Spleen (tissue), 11 donors: ENCODE data around the gene CLASRP. TPM values are rescaled to one million over a fixed set of nuclear protein-coding genes. Genes with fewer than 3 reads are reported as not detected.
A peak's percentile ranks its signal among the peaks of the same experiment; 100 is the strongest.

ENCODE experiments used
- DNase-seq: peaks from one replicate; pipeline ENCODE4 v3.0.0-alpha.2; 2020
- H3K27ac ChIP-seq, 8 donors: fragments of 200-600 bp; sonication (generic) in 7 of 8; 1 replicate in 4 of 8; 2 replicates in 4 of 8; pipeline versions ENCODE4 v1.5.0 to v1.8.0; 2016 to 2021; ENCODE audit warnings: inconsistent platforms in 4 of 8, mild to moderate bottlenecking in 4 of 8, moderate library complexity in 1 of 8
- H3K27me3 ChIP-seq, 7 donors: fragments of 200-600 bp; sonication (generic) in 6 of 7; replicated peaks in 1 of 7; 1 replicate in 4 of 7; 2 replicates in 3 of 7; pipeline versions ENCODE4 v1.5.0 to v1.8.0; 2016 to 2021; ENCODE audit warnings: inconsistent platforms in 3 of 7, mild to moderate bottlenecking in 1 of 7
- H3K36me3 ChIP-seq, 6 donors: fragments of 200-600 bp; sonication (generic) in 5 of 6; 1 replicate in 4 of 6; 2 replicates in 2 of 6; pipeline versions ENCODE4 v1.5.0 to v1.8.0; 2016 to 2021; ENCODE audit warnings: inconsistent platforms in 2 of 6
- H3K4me1 ChIP-seq, 6 donors: fragments of 200-600 bp; sonication (generic) in 5 of 6; 1 replicate in 3 of 6; 2 replicates in 3 of 6; pipeline versions ENCODE4 v1.5.0 to v1.8.0; 2016 to 2021; ENCODE audit warnings: inconsistent platforms in 3 of 6
- H3K4me3 ChIP-seq, 8 donors: fragments of 200-600 bp; sonication (generic) in 7 of 8; 1 replicate in 4 of 8; 2 replicates in 4 of 8; pipeline versions ENCODE4 v1.5.0 to v1.8.0; 2016 to 2021; ENCODE audit warnings: inconsistent platforms in 4 of 8, mild to moderate bottlenecking in 4 of 8, moderate library complexity in 2 of 8
- H3K9me3 ChIP-seq, 8 donors: fragments of 200-600 bp; sonication (generic) in 7 of 8; 1 replicate in 4 of 8; 2 replicates in 4 of 8; pipeline versions ENCODE4 v1.5.0 to v1.8.0; 2016 to 2021; ENCODE audit warnings: inconsistent platforms in 4 of 8
- CTCF ChIP-seq, 11 experiments: fragments of 200-600 bp in 7 of 11; fragments of 450-650 bp in 4 of 11; sonication (generic) in 4 of 11; IDR thresholded peaks in 8 of 11; conservative IDR thresholded peaks in 3 of 11; 1 replicate in 7 of 11; 2 replicates in 4 of 11; pipeline versions ENCODE4 v1.4.0 to v1.8.0; 2016 to 2021; ENCODE audit warnings: antibody characterized with exemption in 11 of 11, inconsistent platforms in 4 of 11, mild to moderate bottlenecking in 1 of 11
- POLR2A ChIP-seq, 3 donors: fragments of 450-650 bp; IDR thresholded peaks; one replicate each; pipeline ENCODE4 v1.5.1; 2017; ENCODE audit warnings: antibody characterized with exemption in 3 of 3, mild to moderate bottlenecking in 1 of 3
- POLR2AphosphoS5 ChIP-seq, 3 donors: sonication (generic); formaldehyde crosslinking; IDR thresholded peaks; one replicate each; pipeline ENCODE4 v1.5.1; 2017; ENCODE audit warnings: antibody characterized with exemption in 3 of 3
- WGBS, 5 donors: extraction: QIAGEN DNeasy Blood & Tissue Kit in 3 of 5; methylation state at CpG; one replicate each; pipeline versions ENCODE4 v1.1.5 to v1.1.7; 2013 to 2018; 5-methylcytosine and 5-hydroxymethylcytosine counted together
- intact Hi-C: fragments of 100-400 bp; cut with DNase I; formaldehyde crosslinking; loops from one replicate; pipeline ENCODE4 v1.15.0; 2023; ENCODE audit warnings: low total_unique reads
- polyA plus RNA-seq, 3 donors: library from polyadenylated mRNA; stranded (reverse); fragments of 200-250 nt; gene quantifications; one replicate each; pipeline ENCODE4 v1.2.1, GENCODE V29; 2013
- total RNA-seq, 7 donors: library from RNA; depleted of rRNA in 3 of 7; stranded (reverse); fragments of >200 nt in 3 of 7; fragmentation: NEBNext Ultra II Directional in 4 of 7; extraction: Animal tissue kit (Norgen Biotek cat#: 25700) in 4 of 7; gene quantifications; one replicate each; pipeline versions ENCODE4 v1.1.0 to v1.2.1, GENCODE V29; 2016 to 2021
- donor health status: healthy with polysubstance abuse.
- donor health status: DM: no; HTN: no; CAD: no; lungs with moderate emphysema.
- donor health status: DM: no; HTN: no; CAD: no.
- donor health status: Bipolar disorder and iron deficiency.
- donor health status: healthy.
- donor health status: DM: no; HTN: no; CAD: no.
- donor health status: DM: yes; HTN: yes; CAD: no.

Gene CLASRP
- total and polyA plus RNA-seq, 10 donors = 61.3 to 215 (median 145) TPM

GRCh38 chr19:45041125-45041524 lies 2.3 kb downstream of the CLASRP start:
- Histone ChIP-seq H3K9me3 (no peaks in the 10 kb centered on the region), H3K4me1 (peaks cover 28 to 76% (median 67%) of the 10 kb centered on the region in 6 donors), H3K36me3 (peaks cover 0 to 82% (median 71%) of the 10 kb centered on the region in 6 donors), H3K27ac (peak overlapping the region in 6 of 8 donors; percentile 26 to 99 (median 96)), H3K27me3 (no peaks in the 10 kb centered on the region), H3K4me3 (peak overlapping the region in 1 of 8 donors; percentile 81)
- no peak for TF ChIP-seq POLR2A (IDR thresholded peaks at IDR 0.05)
- no peak for TF ChIP-seq CTCF (IDR thresholded peaks at IDR 0.05 in 8 of 11, conservative IDR thresholded peaks at IDR 0.05 in 3 of 11)
- TF ChIP-seq POLR2AphosphoS5 (IDR thresholded peaks at IDR 0.05) = no peak
- intact Hi-C loops = loop anchor here (10.0 kb wide), 1 partner anchor 146 kb away; the partner anchor contains the start of gene TOMM40
- no peak for DNase-seq
- WGBS, 5 donors = 56 to 79% (median 72%) methylated on average over 6 of the region's 6 CpGs

DNA sequence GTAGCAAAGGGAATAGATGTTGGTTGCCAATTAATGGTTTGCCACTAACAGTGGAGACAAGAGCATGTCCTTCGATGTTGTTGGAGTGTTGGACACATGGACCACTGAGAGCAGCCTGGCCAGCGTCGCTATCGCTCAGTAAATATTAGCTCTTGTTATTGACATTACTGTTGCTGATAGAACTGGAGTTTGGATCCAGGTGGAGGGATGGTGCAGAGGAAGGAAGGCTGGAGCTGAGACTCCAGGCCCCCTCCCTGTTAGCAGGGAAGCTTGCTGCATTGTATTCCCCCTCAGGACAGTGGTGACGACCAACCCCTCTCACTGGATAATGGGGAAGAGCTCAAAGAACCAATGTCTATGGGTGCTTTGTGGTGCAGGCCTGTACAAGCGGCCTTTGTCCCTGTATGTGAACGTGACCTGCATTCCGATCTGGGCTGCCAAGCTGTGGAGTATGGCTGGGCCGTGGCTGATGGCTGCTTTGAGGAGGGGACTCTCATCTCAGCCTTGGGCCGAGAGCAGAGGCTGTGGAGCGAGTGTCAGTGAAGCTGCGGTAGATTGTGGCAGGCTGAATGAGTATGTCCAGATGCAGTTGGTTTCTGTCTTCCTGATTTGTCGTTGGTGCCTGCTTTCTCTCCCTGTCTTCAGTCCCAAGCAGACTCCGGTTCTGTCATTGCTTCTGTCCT lies 7.0 kb downstream of the CLASRP start:
- intact Hi-C loops = loop anchor here (10.0 kb wide), 1 partner anchor 151 kb away; the partner anchor contains the start of gene TOMM40
- no peak overlapping the region for H3K4me3 ChIP-seq
- H3K27me3 ChIP-seq = no peaks in the 10 kb centered on the region
- H3K27ac ChIP-seq = peak overlapping the region in 6 of 8 donors; percentile 49 to 86 (median 82)
- DNase-seq = no peak
- no peaks in the 10 kb centered on the region for H3K9me3 ChIP-seq
- WGBS, 5 donors = 83 to 91% (median 85%) methylated on average over 14 of the region's 14 CpGs
- peaks cover 27 to 96% (median 83%) of the 10 kb centered on the region in 6 donors for H3K4me1 ChIP-seq
- H3K36me3 ChIP-seq = peaks cover 0 to 90% (median 55%) of the 10 kb centered on the region in 6 donors
- peak in 2 of 3 donors; percentile 7 to 20 for TF ChIP-seq POLR2AphosphoS5 (IDR thresholded peaks at IDR 0.05)
- TF ChIP-seq CTCF (IDR thresholded peaks at IDR 0.05 in 8 of 11, conservative IDR thresholded peaks at IDR 0.05 in 3 of 11) = no peak
- TF ChIP-seq POLR2A (IDR thresholded peaks at IDR 0.05) = no peak

DNA sequence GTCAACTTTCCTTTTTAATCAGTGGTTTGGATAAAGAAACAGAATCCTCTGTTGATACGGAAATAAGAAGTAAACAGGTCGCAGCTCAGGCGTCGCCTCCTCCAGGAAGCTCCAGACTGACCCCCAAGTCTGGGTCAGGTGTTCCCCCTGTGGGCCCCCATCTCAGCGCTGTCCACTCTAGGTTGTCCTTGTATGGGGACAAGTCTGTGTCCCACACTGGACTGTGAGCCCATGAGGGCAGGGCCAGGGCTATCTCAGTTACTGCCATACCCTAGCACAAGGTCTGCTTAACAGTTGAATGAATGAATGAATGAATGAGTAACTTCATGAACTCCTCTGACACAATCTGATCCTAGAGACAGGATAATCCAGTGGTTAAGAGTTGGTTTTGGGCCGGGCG lies 7.5 kb downstream of the CLASRP start:
- Histone ChIP-seq H3K36me3 (peaks cover 0 to 90% (median 51%) of the 10 kb centered on the region in 6 donors), H3K27ac (peak overlapping the region; percentile 19 to 86 (median 66)), H3K9me3 (no peaks in the 10 kb centered on the region), H3K4me1 (peaks cover 23 to 96% (median 83%) of the 10 kb centered on the region in 6 donors), H3K27me3 (no peaks in the 10 kb centered on the region), H3K4me3 (no peak overlapping the region)
- TF ChIP-seq POLR2AphosphoS5 (IDR thresholded peaks at IDR 0.05) = peak in 1 of 3 donors; percentile 3
- TF ChIP-seq POLR2A (IDR thresholded peaks at IDR 0.05) = no peak
- intact Hi-C loops = loop anchor here (10.0 kb wide), 1 partner anchor 152 kb away; the partner anchor contains the start of gene TOMM40
- no peak for DNase-seq
- 80 to 89% (median 86%) methylated on average over 7 of the region's 7 CpGs for WGBS, 5 donors

- Histone ChIP-seq H3K9me3 (no peaks in the 10 kb centered on the region), H3K4me1 (peaks cover 16 to 96% (median 83%) of the 10 kb centered on the region in 6 donors), H3K27ac (peak overlapping the region in 7 of 8 donors; percentile 49 to 86 (median 80)), H3K4me3 (peak overlapping the region in 3 of 8 donors; percentile 16 to 45 (median 20)), H3K27me3 (no peaks in the 10 kb centered on the region), H3K36me3 (peaks cover 0 to 90% (median 44%) of the 10 kb centered on the region in 6 donors)
- TF ChIP-seq POLR2A (IDR thresholded peaks at IDR 0.05) = no peak
- peak in 1 of 11 experiments; percentile 28 for TF ChIP-seq CTCF (IDR thresholded peaks at IDR 0.05 in 8 of 11, conservative IDR thresholded peaks at IDR 0.05 in 3 of 11)
- WGBS, 5 donors = 38 to 51% (median 49%) methylated on average over 7 of the region's 7 CpGs
- intact Hi-C loops = loop anchor here (10.0 kb wide), 1 partner anchor 152 kb away; the partner anchor contains the start of gene TOMM40
- DNase-seq = no peak
Observed at GRCh38 chr19:45047188-45047797, 8.4 kb downstream of the CLASRP start.
